H9 (cell line): Measurements from ENCODE around the gene MARCOL. TPM values are rescaled to one million over a fixed set of nuclear protein-coding genes. Genes with fewer than 3 reads are reported as not detected.

Experiments used
- DNase-seq: peaks from one replicate; pipeline ENCODE4 v3.0.0-alpha.2; 2017
- H2AFZ ChIP-seq: one replicate; pipeline ENCODE4 v1.6.1; 2013; ENCODE audit warnings: mild to moderate bottlenecking, low read length, control low read depth, moderate library complexity
- H2AK5ac ChIP-seq: 2 replicates; pipeline ENCODE4 v1.6.1; 2013; ENCODE audit warnings: low read length, control low read depth, mixed read lengths; ENCODE audit not compliant: insufficient read length
- H2BK120ac ChIP-seq: one replicate; pipeline ENCODE4 v1.6.1; 2013; ENCODE audit warnings: low read depth, mild to moderate bottlenecking, low read length, control low read depth, inconsistent platforms; ENCODE audit not compliant: poor library complexity, severe bottlenecking
- H2BK12ac ChIP-seq: 2 replicates; pipeline ENCODE4 v1.6.1; 2013; ENCODE audit warnings: low read length, control low read depth, mixed read lengths, low read depth; ENCODE audit not compliant: insufficient read length
- H2BK15ac ChIP-seq: 2 replicates; pipeline ENCODE4 v1.6.1; 2013; ENCODE audit warnings: low read depth, low read length, control low read depth
- H2BK20ac ChIP-seq: one replicate; pipeline ENCODE4 v1.6.1; 2013; ENCODE audit warnings: low read depth, mild to moderate bottlenecking, low read length, control low read depth, inconsistent platforms; ENCODE audit not compliant: poor library complexity, severe bottlenecking
- H2BK5ac ChIP-seq: 2 replicates; pipeline ENCODE4 v1.6.1; 2013; ENCODE audit warnings: low read length, control low read depth, mixed read lengths; ENCODE audit not compliant: insufficient read length
- H3K14ac ChIP-seq: 2 replicates; pipeline ENCODE4 v1.6.1; 2013; ENCODE audit warnings: low read length, control low read depth; ENCODE audit not compliant: insufficient read depth
- H3K18ac ChIP-seq: 2 replicates; pipeline ENCODE4 v1.6.1; 2013; ENCODE audit warnings: low read depth, mild to moderate bottlenecking, mixed read lengths, low read length, control low read depth; ENCODE audit not compliant: insufficient read length
- H3K23ac ChIP-seq: 2 replicates; pipeline ENCODE4 v1.6.1; 2013; ENCODE audit warnings: low read length, control low read depth, mixed read lengths, low read depth; ENCODE audit not compliant: insufficient read length
- H3K23me2 ChIP-seq: 2 replicates; pipeline ENCODE4 v1.6.1; 2013; ENCODE audit warnings: low read depth, mild to moderate bottlenecking, mixed read lengths, low read length, control low read depth; ENCODE audit not compliant: insufficient read length, poor library complexity, severe bottlenecking
- H3K27ac ChIP-seq: 2 replicates; pipeline ENCODE4 v1.5.1; 2013; ENCODE audit warnings: low read length, control low read depth, mixed read lengths, low read depth; ENCODE audit not compliant: insufficient read length
- H3K27me3 ChIP-seq: 2 replicates; pipeline ENCODE4 v1.6.1; 2013; ENCODE audit warnings: low read length, control low read depth, inconsistent platforms; ENCODE audit not compliant: insufficient read depth
- H3K4ac ChIP-seq: 2 replicates; pipeline ENCODE4 v1.6.1; 2013; ENCODE audit warnings: low read depth, mild to moderate bottlenecking, control low read depth, inconsistent platforms, low read length, moderate library complexity
- H3K4me1 ChIP-seq: 2 replicates; pipeline ENCODE4 v1.6.1; 2013; ENCODE audit warnings: low read length, control low read depth, inconsistent platforms; ENCODE audit not compliant: insufficient read depth
- H3K4me2 ChIP-seq: 2 replicates; pipeline ENCODE4 v1.6.1; 2013; ENCODE audit warnings: low read length, control low read depth, mixed read lengths; ENCODE audit not compliant: insufficient read length, insufficient read depth
- H3K56ac ChIP-seq: 2 replicates; pipeline ENCODE4 v1.6.1; 2013; ENCODE audit warnings: low read depth, mild to moderate bottlenecking, mixed read lengths, low read length, control low read depth; ENCODE audit not compliant: insufficient read length
- H3K79me1 ChIP-seq: 2 replicates; pipeline ENCODE4 v1.6.1; 2013; ENCODE audit warnings: low read depth, mild to moderate bottlenecking, moderate library complexity, low read length, control low read depth, inconsistent platforms; ENCODE audit not compliant: insufficient read depth, poor library complexity, severe bottlenecking
- H3K79me2 ChIP-seq: 2 replicates; pipeline ENCODE4 v1.6.1; 2013; ENCODE audit warnings: low read length, control low read depth, inconsistent platforms; ENCODE audit not compliant: insufficient read depth
- H3K9ac ChIP-seq: 2 replicates; pipeline ENCODE4 v1.6.1; 2013; ENCODE audit warnings: low read length, control low read depth, mixed read lengths; ENCODE audit not compliant: insufficient read length; ENCODE audit errors: extremely low read depth
- H3K9me3 ChIP-seq: one replicate; pipeline ENCODE4 v1.6.1; 2013; ENCODE audit warnings: low read depth, low read length, inconsistent platforms; ENCODE audit not compliant: control insufficient read depth
- H3T11ph ChIP-seq: one replicate; pipeline ENCODE4 v1.6.1; 2013; ENCODE audit warnings: mild to moderate bottlenecking, low read length, control low read depth, inconsistent platforms
- H4K20me1 ChIP-seq: one replicate; pipeline ENCODE4 v1.6.1; 2013; ENCODE audit not compliant: control insufficient read depth, insufficient read length, insufficient read depth
- H4K5ac ChIP-seq: 2 replicates; pipeline ENCODE4 v1.6.1; 2013; ENCODE audit warnings: low read depth, mild to moderate bottlenecking, mixed read lengths, low read length, control low read depth; ENCODE audit not compliant: insufficient read length
- H4K8ac ChIP-seq: replicated peaks from 2 replicates; pipeline ENCODE4 v1.6.1; 2013; ENCODE audit warnings: low read length, control low read depth, mixed read lengths, low read depth; ENCODE audit not compliant: insufficient read length
- H4K91ac ChIP-seq: 2 replicates; pipeline ENCODE4 v1.6.1; 2013; ENCODE audit warnings: low read depth, mild to moderate bottlenecking, moderate library complexity, mixed read lengths, low read length, control low read depth; ENCODE audit not compliant: insufficient read length
- H3K27ac Mint-ChIP-seq, 3 experiments: 2 replicates in 2 of 3; 3 replicates in 1 of 3; pipeline ENCODE4 v1.8.0; 2020 to 2021; ENCODE audit warnings: mixed read lengths in 3 of 3, mild to moderate bottlenecking in 1 of 3, moderate library complexity in 1 of 3
- H3K27me3 Mint-ChIP-seq: 2 replicates; pipeline ENCODE4 v1.8.0; 2021; ENCODE audit warnings: low read depth, mild to moderate bottlenecking, moderate library complexity, mixed read lengths
- H3K36me3 Mint-ChIP-seq, 3 experiments: 2 replicates in 2 of 3; 3 replicates in 1 of 3; pipeline ENCODE4 v1.8.0; 2020 to 2021; ENCODE audit warnings: low read depth in 3 of 3, mixed read lengths in 3 of 3; ENCODE audit not compliant: insufficient read depth in 1 of 3
- H3K4me1 Mint-ChIP-seq, 2 experiments: 2 replicates each; pipeline ENCODE4 v1.8.0; 2020; ENCODE audit warnings: mixed read lengths in 2 of 2
- H3K4me3 Mint-ChIP-seq, 2 experiments: 2 replicates in 1 of 2; 3 replicates in 1 of 2; pipeline ENCODE4 v1.8.0; 2020 to 2021; ENCODE audit warnings: mild to moderate bottlenecking in 2 of 2, mixed read lengths in 2 of 2, moderate library complexity in 1 of 2
- H3K9me3 Mint-ChIP-seq, 2 experiments: 2 replicates in 1 of 2; 3 replicates in 1 of 2; pipeline ENCODE4 v1.8.0; 2020; ENCODE audit warnings: mild to moderate bottlenecking in 2 of 2, mixed read lengths in 2 of 2, moderate library complexity in 1 of 2
- WGBS: extraction: QIAGEN DNeasy Blood & Tissue Kit; methylation state at CpG from one replicate; pipeline ENCODE4 v1.1.7; 2013; ENCODE audit warnings: missing lambda C conversion rate, low lambda C conversion rate, mixed read lengths; ENCODE audit not compliant: insufficient read length; ENCODE audit errors: extremely low coverage; 5-methylcytosine and 5-hydroxymethylcytosine counted together
- total RNA-seq: library from RNA; stranded (reverse); gene quantifications from 2 replicates; pipeline ENCODE4 v1.2.1, GENCODE V29; 2021
- TF ChIP-seq, protein P1 (sequence below): fragments of 200-600 bp; sonication (generic); conservative IDR thresholded peaks from 3 replicates; pipeline ENCODE4 v1.8.0; 2021; ENCODE audit warnings: antibody characterized with exemption, mild to moderate bottlenecking

MARCOL gene
- total RNA-seq, 1 experiment from 2014 or later = not detected

- Histone ChIP-seq H2BK20ac (no peak overlapping the region), H3K79me1 (no peaks in the 10 kb centered on the region), H3K23me2 (no peaks in the 10 kb centered on the region), H2BK5ac (no peak overlapping the region), H2AK5ac (no peak overlapping the region), H2AFZ (no peak overlapping the region), H3K27me3 (no peaks in the 10 kb centered on the region), H4K8ac (no peak overlapping the region), H3K9me3 (no peaks in the 10 kb centered on the region), H3K27ac (no peak overlapping the region), H4K20me1 (no peaks in the 10 kb centered on the region), H3K4me2 (no peak overlapping the region), H2BK120ac (no peak overlapping the region), H3K18ac (no peak overlapping the region), H3K79me2 (no peaks in the 10 kb centered on the region), H3K56ac (no peak overlapping the region), H3K14ac (no peak overlapping the region), H3K9ac (no peak overlapping the region), H2BK15ac (no peak overlapping the region), H3T11ph (no peak overlapping the region), H2BK12ac (no peak overlapping the region), H4K91ac (no peak overlapping the region), H3K4me1 (no peaks in the 10 kb centered on the region), H3K4ac (no peak overlapping the region), H4K5ac (no peak overlapping the region), H3K23ac (no peak overlapping the region)
- TF ChIP-seq, protein P1, sequence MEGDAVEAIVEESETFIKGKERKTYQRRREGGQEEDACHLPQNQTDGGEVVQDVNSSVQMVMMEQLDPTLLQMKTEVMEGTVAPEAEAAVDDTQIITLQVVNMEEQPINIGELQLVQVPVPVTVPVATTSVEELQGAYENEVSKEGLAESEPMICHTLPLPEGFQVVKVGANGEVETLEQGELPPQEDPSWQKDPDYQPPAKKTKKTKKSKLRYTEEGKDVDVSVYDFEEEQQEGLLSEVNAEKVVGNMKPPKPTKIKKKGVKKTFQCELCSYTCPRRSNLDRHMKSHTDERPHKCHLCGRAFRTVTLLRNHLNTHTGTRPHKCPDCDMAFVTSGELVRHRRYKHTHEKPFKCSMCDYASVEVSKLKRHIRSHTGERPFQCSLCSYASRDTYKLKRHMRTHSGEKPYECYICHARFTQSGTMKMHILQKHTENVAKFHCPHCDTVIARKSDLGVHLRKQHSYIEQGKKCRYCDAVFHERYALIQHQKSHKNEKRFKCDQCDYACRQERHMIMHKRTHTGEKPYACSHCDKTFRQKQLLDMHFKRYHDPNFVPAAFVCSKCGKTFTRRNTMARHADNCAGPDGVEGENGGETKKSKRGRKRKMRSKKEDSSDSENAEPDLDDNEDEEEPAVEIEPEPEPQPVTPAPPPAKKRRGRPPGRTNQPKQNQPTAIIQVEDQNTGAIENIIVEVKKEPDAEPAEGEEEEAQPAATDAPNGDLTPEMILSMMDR = no peak
- H3K9me3 Mint-ChIP-seq = no peaks in the 10 kb centered on the region
- H3K27ac Mint-ChIP-seq = no peak overlapping the region
- H3K27me3 Mint-ChIP-seq = no peaks in the 10 kb centered on the region
- no peak for DNase-seq
- H3K4me3 Mint-ChIP-seq = no peak overlapping the region
- H3K36me3 Mint-ChIP-seq = no peaks in the 10 kb centered on the region
- WGBS = no CpG with 5 or more reads among the region's 1 CpG
- peaks cover under 1% of the 10 kb centered on the region in 2 experiments; a peak in 2 of 4 replicates for H3K4me1 Mint-ChIP-seq
These were observed 47.3 kb upstream of the MARCOL start for GRCh38 chr5:148191010-148191409.
